ENCODE measurements around the gene PRKCQ. TPM values are rescaled to one million over a fixed set of nuclear protein-coding genes. Genes with fewer than 3 reads are reported as not detected.

Gene PRKCQ
- total and polyA plus RNA-seq, 2 of the 4 experiments (the other 2 are of a cell fraction), result under 0.01 to 0.03 TPM

DNA sequence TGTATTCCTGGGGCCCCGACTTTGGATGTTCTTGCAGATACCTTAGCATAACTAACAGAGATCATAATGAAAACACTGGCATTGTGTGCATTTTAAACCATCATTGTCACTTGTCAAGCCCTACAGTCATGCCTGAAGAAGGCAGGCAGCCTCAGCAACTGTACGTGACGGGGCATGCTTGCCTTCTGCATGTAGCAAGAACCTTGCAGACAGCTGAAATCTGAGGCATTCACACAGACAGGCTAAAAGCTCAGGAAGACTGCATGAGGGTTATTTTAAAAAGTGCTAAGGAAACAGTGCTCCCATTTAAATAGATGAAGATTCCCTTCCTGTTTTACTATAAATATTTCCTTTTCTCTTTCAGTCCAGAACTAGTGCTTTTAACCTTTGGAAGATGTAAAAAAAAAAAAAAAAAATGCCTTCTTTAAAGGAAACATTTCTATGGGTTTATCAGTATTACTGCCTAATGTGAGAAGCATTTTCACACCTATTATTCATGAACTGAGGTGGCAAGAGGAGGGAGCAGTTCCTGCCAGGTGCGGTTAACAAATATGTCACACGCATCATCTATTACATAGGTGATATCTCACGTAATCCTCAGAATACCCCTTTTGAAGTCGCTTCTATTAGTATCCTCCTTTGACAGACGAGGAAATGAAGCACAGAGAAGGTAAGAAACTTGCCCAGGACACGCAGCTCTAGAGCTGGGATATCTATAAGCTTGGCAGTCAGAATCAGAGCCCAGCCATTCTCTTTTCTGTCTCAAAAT, 88.1 kb downstream of the PRKCQ start:
- dilution Hi-C loops (cut with HindIII; ENCODE audit: low sequenced_read_pairs, unreplicated experiment) (no loop called here), in situ Hi-C loops (cut with MboI; ENCODE audit: low sequenced_read_pairs) (no loop called here), intact Hi-C loops (cut with micrococcal nuclease) (no loop called here)
- Histone ChIP-seq H3K4me2 (ENCODE audit: low read depth, low read length) (no peak overlapping the region), H3K18ac (ENCODE audit: low read depth, low read length) (no peak overlapping the region), H3K36me3 (ENCODE audit: control insufficient read depth, insufficient read depth, low read length) (no peaks in the 10 kb centered on the region), H3K4me1 (ENCODE audit: control insufficient read depth, insufficient read depth, low read length) (no peaks in the 10 kb centered on the region), H3K79me1 (ENCODE audit: low read depth in 1 of 2, low read length in 2 of 2) (no peaks in the 10 kb centered on the region), H4K91ac (ENCODE audit: insufficient read depth, low read depth, low read length) (no peak overlapping the region), H4K20me1 (ENCODE audit: insufficient read depth, low read length) (no peaks in the 10 kb centered on the region), H2AK9ac (replicated peaks; ENCODE audit: low read depth, low read length, poor library complexity) (no peak overlapping the region), H2AK5ac (ENCODE audit: low read depth, low read length) (no peak overlapping the region), H3K27me3 (ENCODE audit: control insufficient read depth, insufficient read depth, low read length) (peaks cover 10% of the 10 kb centered on the region), H2BK5ac (ENCODE audit: low read depth, low read length, poor library complexity, severe bottlenecking) (no peak overlapping the region), H4K8ac (ENCODE audit: low read depth in 2 of 2, low read length in 2 of 2) (no peak overlapping the region), H2BK20ac (ENCODE audit: low read depth, low read length) (no peak overlapping the region), H4K5ac (ENCODE audit: low read depth, low read length) (no peak overlapping the region), H2BK120ac (ENCODE audit: low read depth, low read length) (no peak overlapping the region), H3K23ac (ENCODE audit: low read depth, low read length) (no peak overlapping the region), H3K56ac (ENCODE audit: extremely low read depth, insufficient read depth, low read length) (no peak overlapping the region), H3K14ac (replicated peaks; ENCODE audit: low read depth, low read length) (no peak overlapping the region), H3K4ac (ENCODE audit: low read depth, low read length) (no peak overlapping the region), H3K4me3 (ENCODE audit: insufficient read depth, low read depth, low read length) (no peak overlapping the region), H3K27ac (ENCODE audit: insufficient read depth, low read length) (no peak overlapping the region), H3K9ac (ENCODE audit: low read depth, low read length) (no peak overlapping the region), H3K9me3 (ENCODE audit: control insufficient read depth, insufficient read depth, low read length) (no peaks in the 10 kb centered on the region), H3K9me1 (ENCODE audit: insufficient read depth, low read length) (no peaks in the 10 kb centered on the region), H2BK15ac (ENCODE audit: low read depth, low read length) (no peak overlapping the region), H2AFZ (replicated peaks; ENCODE audit: low read length, poor library complexity) (no peak overlapping the region)
- TF ChIP-seq MAFK (IDR thresholded peaks at IDR 0.05; ENCODE audit: low read depth, low read length), result no peak
- TF ChIP-seq MAZ (IDR thresholded peaks at IDR 0.05; ENCODE audit: borderline replicate concordance, low read depth, low read length), result no peak
- TF ChIP-seq MXI1 (IDR thresholded peaks at IDR 0.05; ENCODE audit: borderline replicate concordance, low read depth, low read length), result no peak
- no peak for TF ChIP-seq POLR2A (IDR thresholded peaks at IDR 0.05; ENCODE audit: low read depth, low read length)
- no peak for TF ChIP-seq NFE2L2 (IDR thresholded peaks at IDR 0.05; ENCODE audit: low read depth, low read length)
- TF ChIP-seq CEBPB (IDR thresholded peaks at IDR 0.05; ENCODE audit: low read depth, low read length), result no peak
- TF ChIP-seq, protein P1, sequence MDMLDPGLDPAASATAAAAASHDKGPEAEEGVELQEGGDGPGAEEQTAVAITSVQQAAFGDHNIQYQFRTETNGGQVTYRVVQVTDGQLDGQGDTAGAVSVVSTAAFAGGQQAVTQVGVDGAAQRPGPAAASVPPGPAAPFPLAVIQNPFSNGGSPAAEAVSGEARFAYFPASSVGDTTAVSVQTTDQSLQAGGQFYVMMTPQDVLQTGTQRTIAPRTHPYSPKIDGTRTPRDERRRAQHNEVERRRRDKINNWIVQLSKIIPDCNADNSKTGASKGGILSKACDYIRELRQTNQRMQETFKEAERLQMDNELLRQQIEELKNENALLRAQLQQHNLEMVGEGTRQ (IDR thresholded peaks at IDR 0.05; ENCODE audit: low read depth, low read length), result no peak
- no peak for TF ChIP-seq RCOR1 (IDR thresholded peaks at IDR 0.05; ENCODE audit: insufficient replicate concordance, low read length)
- no peak for TF ChIP-seq BHLHE40 (IDR thresholded peaks at IDR 0.05; ENCODE audit: low read depth, low read length)
- TF ChIP-seq RFX5 (IDR thresholded peaks at IDR 0.05; ENCODE audit: low read depth, low read length), result no peak
- no peak for TF ChIP-seq CHD1 (IDR thresholded peaks at IDR 0.05; ENCODE audit: low read depth, low read length)
- no peak for TF ChIP-seq RAD21 (IDR thresholded peaks at IDR 0.05; ENCODE audit: low read length)
- ATAC-seq (ENCODE audit: low read depth) (no peak), DNase-seq (no peak)
- WGBS, 2 experiments (ENCODE audit: extremely low coverage in 2 of 2, insufficient read length in 1 of 2), result no CpG with 5 or more reads among the region's 9 CpGs
- ChIA-PET CTCF (no interaction called here), POLR2A (ENCODE audit: unreplicated experiment) (no interaction called here)
- no TSS peak for BruUV-seq (replicated peaks)
